Panc1 (cell line): Measurements from ENCODE around the gene LAMC2. TPM values are rescaled to one million over a fixed set of nuclear protein-coding genes. Genes with fewer than 3 reads are reported as not detected.

Experiments
- ATAC-seq: fragments of 200-7000 bp; cut with Tn5 transposase; 2 replicates; pipeline ENCODE4 v1.9.1; 2020; ENCODE audit warnings: mild to moderate bottlenecking, moderate library complexity
- BruUV-seq: library from RNA; stranded (reverse); fragments of 400-500 nt; replicated peaks from 2 replicates; lab custom pipeline; 2021; lab: Mats Ljungman, UMichigan
- CTCF ChIA-PET: fragments of 300-600 bp; sonication (Branson Sonifier 250); formaldehyde crosslinking; loops from one replicate; lab custom pipeline; 2022; ENCODE audit warnings: antibody characterized with exemption; lab: Charles Lee
- POLR2A ChIA-PET: fragments of 300-600 bp; sonication (Branson Sonifier 250); formaldehyde crosslinking; loops from one replicate; lab custom pipeline; 2022; ENCODE audit warnings: antibody characterized with exemption; lab: Charles Lee
- DNase-seq: peaks from one replicate; pipeline ENCODE4 v3.0.0-alpha.2; 2010; ENCODE audit warnings: low read depth, low spot score
- H3K27ac ChIP-seq: 2 replicates; pipeline ENCODE4 v1.5.1; 2011; ENCODE audit warnings: mild to moderate bottlenecking, low read length, inconsistent platforms
- H3K27me3 ChIP-seq: fragments of 200-500 bp; sonication (Bioruptor generic); 2 replicates; pipeline ENCODE4 v1.6.0; 2014; ENCODE audit warnings: low read length, inconsistent platforms; ENCODE audit not compliant: control insufficient read depth, insufficient read depth
- H3K36me3 ChIP-seq: fragments of 200-500 bp; sonication (Bioruptor generic); 2 replicates; pipeline ENCODE4 v1.5.1; 2014; ENCODE audit warnings: inconsistent platforms, mild to moderate bottlenecking, low read length, moderate library complexity; ENCODE audit not compliant: control insufficient read depth, insufficient read depth
- H3K4me1 ChIP-seq: 2 replicates; pipeline ENCODE4 v1.5.1; 2011; ENCODE audit warnings: inconsistent platforms, mild to moderate bottlenecking, low read length, moderate library complexity; ENCODE audit not compliant: control insufficient read depth, insufficient read depth
- H3K4me3 ChIP-seq, 2 experiments: 2 replicates each; pipeline ENCODE4 v1.5.1; 2011 to 2012; ENCODE audit warnings: low read depth in 2 of 2, low read length in 2 of 2, mild to moderate bottlenecking in 2 of 2, inconsistent platforms in 1 of 2, moderate library complexity in 1 of 2
- H3K9me3 ChIP-seq: fragments of 200-500 bp; sonication (Bioruptor generic); 2 replicates; pipeline ENCODE4 v1.5.1; 2014; ENCODE audit warnings: low read depth, mild to moderate bottlenecking, inconsistent platforms, low read length, moderate library complexity; ENCODE audit not compliant: control insufficient read depth, insufficient read depth
- CTCF ChIP-seq: fragments of 450-650 bp; IDR thresholded peaks from 2 replicates; pipeline ENCODE4 v1.5.1; 2017; ENCODE audit warnings: mild to moderate bottlenecking
- POLR2AphosphoS5 ChIP-seq: IDR thresholded peaks from 2 replicates; pipeline ENCODE4 v1.6.1; 2012; ENCODE audit warnings: mild to moderate bottlenecking, low read depth, low read length, moderate library complexity
- REST ChIP-seq, 2 experiments: IDR thresholded peaks; 2 replicates each; pipeline ENCODE4 v1.6.1; 2011 to 2012; ENCODE audit warnings: low read depth in 2 of 2, control low read depth in 1 of 2, low read length in 1 of 2, mild to moderate bottlenecking in 1 of 2, moderate library complexity in 1 of 2; ENCODE audit not compliant: insufficient read depth in 1 of 2
- SIN3A ChIP-seq: IDR thresholded peaks from 2 replicates; pipeline ENCODE4 v1.6.1; 2012; ENCODE audit warnings: low read depth, mild to moderate bottlenecking, low read length, moderate library complexity, borderline replicate concordance; ENCODE audit not compliant: insufficient read depth
- TCF7L2 ChIP-seq: IDR thresholded peaks from 2 replicates; pipeline ENCODE4 v1.6.1; 2011; ENCODE audit warnings: mild to moderate bottlenecking, low read depth, low read length, inconsistent platforms
- in situ Hi-C: cut with HindIII; loops from 2 replicates; pipeline ENCODE4 v1.10.0; 2016; ENCODE audit warnings: low sequenced_read_pairs, low pct_unique_long_range_greater_than_20kb
- intact Hi-C: fragments of 100-400 bp; cut with micrococcal nuclease; formaldehyde crosslinking; loops from one replicate; pipeline ENCODE4 v1.10.0; 2022; ENCODE audit not compliant: unreplicated experiment
- total RNA-seq: library from RNA; stranded (reverse); gene quantifications from one replicate; pipeline ENCODE4 v1.2.1, GENCODE V29; 2021; ENCODE audit not compliant: unreplicated experiment

LAMC2 gene
- total RNA-seq, 1 experiment from 2014 or later, result 8.3 TPM

GRCh38 chr1:183188240-183188639 lies 2.2 kb downstream of the LAMC2 start:
- H3K27ac ChIP-seq, result no peak overlapping the region

GRCh38 chr1:183191833-183192232 lies 5.8 kb downstream of the LAMC2 start:
- Histone ChIP-seq H3K4me3 (no peak overlapping the region), H3K27ac (no peak overlapping the region), H3K36me3 (no peaks in the 10 kb centered on the region), H3K9me3 (no peaks in the 10 kb centered on the region), H3K4me1 (no peaks in the 10 kb centered on the region), H3K27me3 (no peaks in the 10 kb centered on the region)
- in situ Hi-C loops (no loop called here), intact Hi-C loops (no loop called here)
- TF ChIP-seq REST (IDR thresholded peaks at IDR 0.05; ENCODE audit: insufficient read depth in 1 of 2, low read depth in 2 of 2, low read length in 1 of 2), result no peak
- TF ChIP-seq TCF7L2, result no peak
- no peak for TF ChIP-seq CTCF
- TF ChIP-seq SIN3A, result no peak
- no peak for TF ChIP-seq POLR2AphosphoS5
- POLR2A ChIA-PET, result no interaction called here
- ATAC-seq (no peak), DNase-seq (no peak)
- CTCF ChIA-PET, result no interaction called here
- no TSS peak for BruUV-seq

More at GRCh38 chr1:183188240-183188639, 2.2 kb downstream of the LAMC2 start:
- Histone ChIP-seq H3K9me3 (no peaks in the 10 kb centered on the region), H3K36me3 (no peaks in the 10 kb centered on the region), H3K27me3 (no peaks in the 10 kb centered on the region), H3K4me3 (no peak overlapping the region), H3K4me1 (no peaks in the 10 kb centered on the region)
- in situ Hi-C loops (no loop called here), intact Hi-C loops (no loop called here)
- TF ChIP-seq POLR2AphosphoS5 (no peak), TCF7L2 (no peak), SIN3A (no peak), CTCF (no peak), REST (IDR thresholded peaks at IDR 0.05; ENCODE audit: insufficient read depth in 1 of 2, low read depth in 2 of 2, low read length in 1 of 2) (no peak)
- ATAC-seq (no peak), DNase-seq (no peak)
- no TSS peak for BruUV-seq
- ChIA-PET POLR2A (no interaction called here), CTCF (no interaction called here)
